SK-N-SH (cell line): Measurements from ENCODE around the gene PAFAH1B1. TPM values are rescaled to one million over a fixed set of nuclear protein-coding genes. Genes with fewer than 3 reads are reported as not detected.
"Not testable (repeated sequence)": the region's sequence is repeated elsewhere in the genome, so short reads cannot be mapped to it uniquely, and the experiment has no call there.

Source experiments
- CTCF ChIA-PET: fragments of 300-600, 350-600 bp; formaldehyde crosslinking; extraction: SDS; loops from one replicate; lab custom pipeline; 2021; lab: Yijun Ruan, JAX
- POLR2A ChIA-PET: fragments of 350-600 bp; sonication (Branson Sonifier 250); formaldehyde crosslinking; extraction: SDS; loops from one replicate; lab custom pipeline; 2020; ENCODE audit warnings: antibody characterized with exemption, inconsistent platforms; lab: Yijun Ruan, JAX
- DNase-seq: peaks from one replicate; pipeline ENCODE4 v3.0.0; 2012
- H2AFZ ChIP-seq: fragments of 200-600 bp; sonication (generic); 2 replicates; pipeline ENCODE4 v1.8.1; 2016; ENCODE audit warnings: antibody characterized with exemption, mild to moderate bottlenecking, low read depth
- H3F3A ChIP-seq: fragments of 200-600 bp; sonication (generic); replicated peaks from 2 replicates; pipeline ENCODE3; 2016; ENCODE audit warnings: antibody characterized with exemption, mild to moderate bottlenecking; ENCODE audit not compliant: insufficient read depth
- H3K27ac ChIP-seq, 2 experiments: fragments of 200-500 bp in 1 of 2; fragments of 200-600 bp in 1 of 2; sonication (Bioruptor generic) in 1 of 2; sonication (generic), shearing (Covaris generic) in 1 of 2; 2 replicates each; pipeline versions ENCODE4 v1.5.1 to v1.6.1; 2014 to 2016; ENCODE audit warnings: low read depth in 2 of 2, inconsistent platforms in 1 of 2, low read length in 1 of 2, mild to moderate bottlenecking in 1 of 2, mixed read lengths in 1 of 2
- H3K27me3 ChIP-seq: fragments of 200-600 bp; sonication (generic), shearing (Covaris generic); 2 replicates; pipeline ENCODE4 v1.6.1; 2016; ENCODE audit warnings: mixed run types; ENCODE audit not compliant: insufficient read depth
- H3K36me3 ChIP-seq, 2 experiments: fragments of 200-500 bp in 1 of 2; fragments of 200-600 bp in 1 of 2; sonication (Bioruptor generic) in 1 of 2; sonication (generic) in 1 of 2; replicated peaks in 1 of 2; 2 replicates each; pipeline versions ENCODE3 to v1.5.1; 2014 to 2016; ENCODE audit warnings: low read length in 1 of 2, mild to moderate bottlenecking in 1 of 2; ENCODE audit not compliant: insufficient read depth in 2 of 2, control insufficient read depth in 1 of 2
- H3K4me1 ChIP-seq, 2 experiments: fragments of 200-500 bp in 1 of 2; fragments of 200-600 bp in 1 of 2; sonication (Bioruptor generic) in 1 of 2; sonication (generic), shearing (Covaris generic) in 1 of 2; 2 replicates each; pipeline versions ENCODE4 v1.5.1 to v1.6.1; 2014 to 2016; ENCODE audit warnings: low read depth in 1 of 2, low read length in 1 of 2, mixed run types in 1 of 2; ENCODE audit not compliant: insufficient read depth in 2 of 2, control insufficient read depth in 1 of 2
- H3K4me2 ChIP-seq: fragments of 200-600 bp; sonication (generic), shearing (Covaris generic); 2 replicates; pipeline ENCODE4 v1.6.1; 2017; ENCODE audit warnings: mixed run types
- H3K4me3 ChIP-seq, 2 experiments: fragments of 200-500 bp in 1 of 2; fragments of 200-600 bp in 1 of 2; sonication (Bioruptor generic) in 1 of 2; sonication (generic), shearing (Covaris generic) in 1 of 2; 2 replicates each; pipeline versions ENCODE4 v1.5.1 to v1.8.1; 2014 to 2016; ENCODE audit warnings: low read depth in 2 of 2, inconsistent platforms in 1 of 2, low read length in 1 of 2, mild to moderate bottlenecking in 1 of 2, mixed read lengths in 1 of 2, moderate library complexity in 1 of 2
- H3K79me2 ChIP-seq: fragments of 200-600 bp; sonication (generic); 2 replicates; pipeline ENCODE4 v1.8.1; 2017; ENCODE audit warnings: mild to moderate bottlenecking; ENCODE audit not compliant: insufficient read depth
- H3K9ac ChIP-seq: fragments of 200-600 bp; sonication (generic); 2 replicates; pipeline ENCODE4 v1.6.1; 2017; ENCODE audit warnings: mixed run types
- H3K9me2 ChIP-seq: fragments of 200-600 bp; sonication (generic); 2 replicates; pipeline ENCODE4 v1.6.1; 2017; ENCODE audit warnings: mixed run types
- H3K9me3 ChIP-seq: fragments of 200-600 bp; sonication (generic); 2 replicates; pipeline ENCODE4 v1.6.1; 2017; ENCODE audit warnings: mixed run types, mild to moderate bottlenecking, moderate library complexity
- H4K20me1 ChIP-seq: fragments of 200-600 bp; sonication (generic); 2 replicates; pipeline ENCODE4 v1.6.1; 2017; ENCODE audit warnings: mild to moderate bottlenecking, mixed run types; ENCODE audit not compliant: insufficient read depth
- ELF1 ChIP-seq: IDR thresholded peaks from 2 replicates; pipeline ENCODE4 v1.4.0; 2012
- EP300 ChIP-seq, 2 experiments: IDR thresholded peaks; 2 replicates each; pipeline versions ENCODE4 v1.4.0 to v1.6.1; 2012; ENCODE audit warnings: borderline replicate concordance in 1 of 2, low read depth in 1 of 2, low read length in 1 of 2
- MEF2A ChIP-seq: IDR thresholded peaks from 2 replicates; pipeline ENCODE4 v1.4.0; 2012; ENCODE audit warnings: low read depth, borderline replicate concordance
- MXI1 ChIP-seq: IDR thresholded peaks from 2 replicates; pipeline ENCODE4 v1.6.1; 2012; ENCODE audit warnings: mild to moderate bottlenecking, low read depth, low read length, improper control_type of control experiment
- POLR2AphosphoS5 ChIP-seq: IDR thresholded peaks from 2 replicates; pipeline ENCODE4 v1.6.1; 2012; ENCODE audit warnings: low read depth, low read length
- RAD21 ChIP-seq: IDR thresholded peaks from 2 replicates; pipeline ENCODE4 v1.6.1; 2012; ENCODE audit warnings: mild to moderate bottlenecking, low read length
- RCOR1 ChIP-seq: fragments of 150-350 bp; IDR thresholded peaks from 2 replicates; pipeline ENCODE4 v1.6.1; 2017; ENCODE audit warnings: antibody characterized with exemption, low read length
- RFX5 ChIP-seq: IDR thresholded peaks from 2 replicates; pipeline ENCODE4 v1.6.1; 2012; ENCODE audit warnings: mild to moderate bottlenecking, improper control_type of control experiment, low read length
- RXRA ChIP-seq: IDR thresholded peaks from 2 replicates; pipeline ENCODE4 v1.4.0; 2012; ENCODE audit warnings: low read depth, mild to moderate bottlenecking, borderline replicate concordance
- TAF1 ChIP-seq: IDR thresholded peaks from 2 replicates; pipeline ENCODE4 v1.6.1; 2012; ENCODE audit warnings: low read depth, mild to moderate bottlenecking, low read length, moderate library complexity, borderline replicate concordance
- USF2 ChIP-seq: fragments of 150-350 bp; IDR thresholded peaks from 2 replicates; pipeline ENCODE4 v1.6.1; 2017; ENCODE audit warnings: antibody characterized with exemption, low read length, low read depth, borderline replicate concordance
- YY1 ChIP-seq: IDR thresholded peaks from 2 replicates; pipeline ENCODE4 v1.4.0; 2012; ENCODE audit warnings: low read depth, mild to moderate bottlenecking
- WGBS: methylation state at CpG from one replicate; pipeline ENCODE4 v1.1.6; 2017; ENCODE audit warnings: low lambda C conversion rate; 5-methylcytosine and 5-hydroxymethylcytosine counted together
- polyA plus RNA-seq, 3 experiments: library from polyadenylated mRNA; depleted of rRNA; stranded (reverse); fragments of >200 nt; gene quantifications; 2 replicates each; pipeline ENCODE4 v1.2.3, GENCODE V29; 2012
- TF ChIP-seq, protein P1 (sequence below): IDR thresholded peaks from 2 replicates; pipeline ENCODE4 v1.4.0; 2012; ENCODE audit warnings: low read depth
- TF ChIP-seq, protein P2 (sequence below): IDR thresholded peaks from 2 replicates; pipeline ENCODE4; 2012

Gene PAFAH1B1
- polyA plus RNA-seq, 1 of the 3 experiments (the other 2 are of a cell fraction), result 37.3 TPM

DNA sequence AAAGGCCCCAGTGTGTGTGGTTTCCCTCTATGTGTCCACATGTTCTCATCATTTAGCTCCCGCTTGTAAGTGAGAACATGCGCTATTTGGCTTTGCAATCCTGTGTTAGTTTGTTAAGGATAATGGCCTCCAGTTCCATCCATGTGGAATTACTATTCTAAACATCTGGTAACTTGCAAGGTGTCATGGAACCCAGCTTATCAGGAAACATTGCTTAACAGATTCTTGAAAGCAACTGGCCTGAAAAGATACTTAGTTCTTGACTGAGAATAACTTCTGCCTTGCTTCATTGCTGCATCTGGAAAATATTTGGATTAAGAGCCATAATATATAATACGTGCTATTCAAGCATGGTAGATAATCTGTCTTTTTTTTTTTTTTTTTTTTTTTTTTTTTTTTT, 27.8 kb downstream of the PAFAH1B1 start:
- no peak overlapping the region for H3K9ac ChIP-seq
- H2AFZ ChIP-seq, result no peak overlapping the region
- TF ChIP-seq RXRA (no peak), MEF2A (no peak), ELF1 (no peak), RCOR1 (no peak), TAF1 (no peak), EP300 (IDR thresholded peaks at IDR 0.05; ENCODE audit: borderline replicate concordance in 1 of 2, low read depth in 1 of 2, low read length in 1 of 2) (no peak), YY1 (no peak), USF2 (no peak), POLR2AphosphoS5 (no peak), MXI1 (no peak), RFX5 (no peak), RAD21 (no peak)
- TF ChIP-seq, protein P1, sequence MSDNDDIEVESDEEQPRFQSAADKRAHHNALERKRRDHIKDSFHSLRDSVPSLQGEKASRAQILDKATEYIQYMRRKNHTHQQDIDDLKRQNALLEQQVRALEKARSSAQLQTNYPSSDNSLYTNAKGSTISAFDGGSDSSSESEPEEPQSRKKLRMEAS, result no peak
- TF ChIP-seq, protein P2, sequence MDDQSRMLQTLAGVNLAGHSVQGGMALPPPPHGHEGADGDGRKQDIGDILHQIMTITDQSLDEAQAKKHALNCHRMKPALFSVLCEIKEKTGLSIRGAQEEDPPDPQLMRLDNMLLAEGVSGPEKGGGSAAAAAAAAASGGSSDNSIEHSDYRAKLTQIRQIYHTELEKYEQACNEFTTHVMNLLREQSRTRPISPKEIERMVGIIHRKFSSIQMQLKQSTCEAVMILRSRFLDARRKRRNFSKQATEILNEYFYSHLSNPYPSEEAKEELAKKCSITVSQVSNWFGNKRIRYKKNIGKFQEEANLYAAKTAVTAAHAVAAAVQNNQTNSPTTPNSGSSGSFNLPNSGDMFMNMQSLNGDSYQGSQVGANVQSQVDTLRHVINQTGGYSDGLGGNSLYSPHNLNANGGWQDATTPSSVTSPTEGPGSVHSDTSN, result no peak
- H3K9me2 ChIP-seq, result no peaks in the 10 kb centered on the region
- POLR2A ChIA-PET, result no interaction called here
- H3F3A ChIP-seq, result peaks cover 8% of the 10 kb centered on the region
- H3K27ac ChIP-seq, result no peak overlapping the region
- no peak overlapping the region for H3K4me3 ChIP-seq
- peaks cover 0 to 32% of the 10 kb centered on the region in 2 experiments for H3K36me3 ChIP-seq
- DNase-seq, result no peak
- no peaks in the 10 kb centered on the region for H3K4me1 ChIP-seq
- peaks cover 100% of the 10 kb centered on the region for H3K79me2 ChIP-seq
- no peaks in the 10 kb centered on the region for H3K9me3 ChIP-seq
- no peaks in the 10 kb centered on the region for H3K27me3 ChIP-seq
- CTCF ChIA-PET, result no interaction called here
- peaks cover 99% of the 10 kb centered on the region for H4K20me1 ChIP-seq
- WGBS, result 98% methylated on average over 3 of the region's 3 CpGs
- H3K4me2 ChIP-seq, result no peak overlapping the region

GRCh38 chr17:2621951-2622405, 28.5 kb downstream of the PAFAH1B1 start:
- POLR2A ChIA-PET, DNase-seq, H3K9me2 ChIP-seq, H2AFZ ChIP-seq, H3K9ac ChIP-seq, CTCF ChIA-PET, H3K27ac ChIP-seq, H3K9me3 ChIP-seq, H3K4me1 ChIP-seq, H3K27me3 ChIP-seq, H3K4me2 ChIP-seq, H3K4me3 ChIP-seq, H3F3A ChIP-seq: not testable (repeated sequence)
- Histone ChIP-seq H3K36me3 (peaks cover 0 to 32% of the 10 kb centered on the region in 2 experiments), H3K79me2 (peaks cover 100% of the 10 kb centered on the region), H4K20me1 (peaks cover 99% of the 10 kb centered on the region)
- 85% methylated on average over 4 of the region's 4 CpGs for WGBS

DNA sequence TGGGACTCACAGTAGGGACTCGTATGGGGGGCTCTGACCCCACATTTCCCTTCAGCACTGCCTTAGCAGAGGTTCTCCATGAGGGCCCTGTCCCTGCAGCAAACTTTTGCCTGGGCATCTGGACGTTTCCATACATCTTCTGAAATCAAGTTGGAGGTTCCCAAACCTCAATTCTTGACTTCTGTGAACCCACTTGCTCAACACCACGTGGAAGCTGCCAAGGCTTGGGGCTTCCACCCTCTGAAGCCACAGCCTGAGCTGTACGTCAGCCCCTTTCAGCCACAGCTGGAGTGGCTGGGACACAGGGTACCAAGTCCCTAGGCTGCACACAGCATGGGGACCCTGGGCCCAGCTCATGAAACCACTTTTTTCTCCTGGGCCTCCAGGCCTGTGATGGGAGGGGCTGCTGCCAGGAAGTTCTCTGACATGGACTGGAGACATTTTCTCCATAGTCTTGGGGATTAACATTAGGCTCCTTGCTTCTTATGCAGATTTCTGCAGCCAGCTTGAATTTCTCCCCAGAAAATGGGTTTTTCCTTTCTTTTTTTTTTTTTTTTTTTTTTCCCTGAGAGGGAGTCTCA, 29.4 kb downstream of the PAFAH1B1 start:
- H3K4me2 ChIP-seq, H3K27me3 ChIP-seq, H3K27ac ChIP-seq, H3K9me2 ChIP-seq, DNase-seq, H3K9me3 ChIP-seq, POLR2A ChIA-PET, H3F3A ChIP-seq, CTCF ChIA-PET, H2AFZ ChIP-seq, H3K4me3 ChIP-seq, H3K4me1 ChIP-seq, H3K9ac ChIP-seq: not testable (repeated sequence)
- H3K36me3 ChIP-seq, result peaks cover 0 to 32% of the 10 kb centered on the region in 2 experiments
- peaks cover 100% of the 10 kb centered on the region for H3K79me2 ChIP-seq
- WGBS, result 94% methylated on average over 3 of the region's 4 CpGs
- H4K20me1 ChIP-seq, result peaks cover 99% of the 10 kb centered on the region
